Measurements from ENCODE around the gene PABPN1L. TPM values are rescaled to one million over a fixed set of nuclear protein-coding genes. Genes with fewer than 3 reads are reported as not detected.

PABPN1L gene
- total RNA-seq, 4 donors from 2014 or later, result not detected

- H3K27me3 ChIP-seq, result no peaks in the 10 kb centered on the region
- peaks cover 0 to 10% (median 0%) of the 10 kb centered on the region in 3 donors for H3K36me3 ChIP-seq
- DNase-seq, result no peak
- no peak overlapping the region for H3K27ac ChIP-seq
- TF ChIP-seq POLR2A (IDR thresholded peaks at IDR 0.05), result no peak
- TF ChIP-seq CTCF (IDR thresholded peaks at IDR 0.05), result peak; percentile 59 to 90 (median 72)
- no peaks in the 10 kb centered on the region for H3K9me3 ChIP-seq
- H3K4me3 ChIP-seq, result no peak overlapping the region
- no CpG with 5 or more reads among the region's 19 CpGs for WGBS, 2 donors
- intact Hi-C loops (cut with DNase I), result loop anchor here (10.0 kb wide), 1 partner anchor 349 kb away; no protein-coding TSS in a partner anchor
- H3K4me1 ChIP-seq, result peaks cover 17 to 44% (median 25%) of the 10 kb centered on the region in 3 donors
These were observed 50.4 kb downstream of the PABPN1L start for GRCh38 chr16:88815901-88816589.

GRCh38 chr16:88815227-88815626 is 51.2 kb downstream of the PABPN1L start:
- intact Hi-C loops (cut with DNase I), result loop anchor here (10.0 kb wide), 1 partner anchor 350 kb away; no protein-coding TSS in a partner anchor
- no peak overlapping the region for H3K27ac ChIP-seq
- no peak for DNase-seq
- H3K4me1 ChIP-seq, result peaks cover 25 to 52% (median 34%) of the 10 kb centered on the region in 3 donors
- TF ChIP-seq CTCF (IDR thresholded peaks at IDR 0.05), result no peak
- no peak for TF ChIP-seq POLR2A (IDR thresholded peaks at IDR 0.05)
- H3K9me3 ChIP-seq, result no peaks in the 10 kb centered on the region
- peaks cover 0 to 2% (median 0%) of the 10 kb centered on the region in 3 donors for H3K36me3 ChIP-seq
- no peak overlapping the region for H3K4me3 ChIP-seq
- 87 to 90% methylated on average over 2 to 5 of the region's 10 CpGs for WGBS, 2 donors
- no peaks in the 10 kb centered on the region for H3K27me3 ChIP-seq

- Histone ChIP-seq H3K27ac (no peak overlapping the region), H3K36me3 (peaks cover 5 to 11% (median 7%) of the 10 kb centered on the region in 3 donors), H3K4me1 (peaks cover 36 to 63% (median 41%) of the 10 kb centered on the region in 3 donors), H3K4me3 (no peak overlapping the region), H3K9me3 (no peaks in the 10 kb centered on the region), H3K27me3 (no peaks in the 10 kb centered on the region)
- intact Hi-C loops (cut with DNase I), result loop anchor here (5.0 to 10.0 kb wide), 2 partner anchors 43 to 351 kb away; partner anchors contain the start of genes GALNS and TRAPPC2L
- TF ChIP-seq CTCF (IDR thresholded peaks at IDR 0.05) (no peak), POLR2A (IDR thresholded peaks at IDR 0.05) (no peak)
- DNase-seq, result no peak
- 50% methylated on average over 2 of the region's 13 CpGs; no CpG with 5 or more reads in 1 of the 2 donors for WGBS, 2 donors
These were observed 52.3 kb downstream of the PABPN1L start for GRCh38 chr16:88814144-88814502.

Other genes with a start within 250 kb of the PABPN1L start
- 1 to 10 TPM in 1 of 4 donors, not detected in 3; 2.4 TPM for gene IL17C, start 228.1 kb downstream of the PABPN1L start, total RNA-seq
- gene CYBA, start 215.6 kb downstream of the PABPN1L start, total RNA-seq, result 100 to 1,000 TPM in 2 of 4 donors, 10 to 100 TPM in 2; 67.1 to 205 (median 98.7) TPM
- 100 to 1,000 TPM in 1 of 4 donors, 10 to 100 TPM in 3; 52.7 to 134 (median 71.4) TPM for gene MVD, start 203.6 kb downstream of the PABPN1L start, total RNA-seq
- under 1 TPM in 2 of 4 donors, not detected in 2; 0.23 to 0.95 TPM for gene SNAI3, start 180.2 kb downstream of the PABPN1L start, total RNA-seq
- 10 to 100 TPM in 2 of 4 donors, 1 to 10 TPM in 2; 7.1 to 16.8 (median 9.6) TPM for gene RNF166, start 160.3 kb downstream of the PABPN1L start, total RNA-seq
- 10 to 100 TPM in 1 of 4 donors, 1 to 10 TPM in 3; 4.4 to 13.2 (median 6.3) TPM for gene CTU2, start 160.2 kb downstream of the PABPN1L start, total RNA-seq
- 100 to 1,000 TPM in 2 of 4 donors, 10 to 100 TPM in 2; 46.0 to 131 (median 103) TPM for gene PIEZO1, start 81.4 kb downstream of the PABPN1L start, total RNA-seq
- 10 to 100 TPM in 3 of 4 donors, 1 to 10 TPM in 1; 7.7 to 20.7 (median 11.2) TPM for gene CDT1, start 62.9 kb downstream of the PABPN1L start, total RNA-seq
- 100 to 1,000 TPM; 186 to 314 (median 250) TPM for gene APRT, start 54.7 kb downstream of the PABPN1L start, total RNA-seq
- 10 to 100 TPM in 3 of 4 donors, 1 to 10 TPM in 1; 9.5 to 24.2 (median 20.5) TPM for gene GALNS, start 9.7 kb downstream of the PABPN1L start, total RNA-seq
- 10 to 100 TPM; 20.7 to 29.7 (median 24.7) TPM for gene TRAPPC2L, start 9.5 kb downstream of the PABPN1L start, total RNA-seq
- gene CBFA2T3, start 110.5 kb upstream of the PABPN1L start, total RNA-seq, result 1 to 10 TPM in 2 of 4 donors, under 1 TPM in 2; 0.18 to 2.7 (median 1.4) TPM
- 10 to 100 TPM; 15.1 to 21.1 (median 17.4) TPM for gene ACSF3, start 227.2 kb upstream of the PABPN1L start, total RNA-seq